Left ventricle myocardium inferior (tissue), 1 donor: ENCODE results near the gene SLX1A. TPM values are rescaled to one million over a fixed set of nuclear protein-coding genes. Genes with fewer than 3 reads are reported as not detected.
A peak's percentile ranks its signal among the peaks of the same experiment; 100 is the strongest.

Experiments
- DNase-seq: peaks from one replicate; pipeline ENCODE4 v3.0.0-alpha.2; 2020
- H3K27ac ChIP-seq: fragments of 200-600 bp; replicated peaks from 2 replicates; pipeline ENCODE4 v1.8.0; 2021
- H3K27me3 ChIP-seq: fragments of 200-600 bp; 2 replicates; pipeline ENCODE4 v1.8.0; 2021; ENCODE audit warnings: low read depth
- H3K36me3 ChIP-seq: fragments of 200-600 bp; 2 replicates; pipeline ENCODE4 v1.8.0; 2021
- H3K4me1 ChIP-seq: fragments of 200-600 bp; 2 replicates; pipeline ENCODE4 v1.8.0; 2021
- H3K4me3 ChIP-seq: fragments of 200-600 bp; 2 replicates; pipeline ENCODE4 v1.8.0; 2021; ENCODE audit warnings: mild to moderate bottlenecking, moderate library complexity
- H3K9me3 ChIP-seq: fragments of 200-600 bp; replicated peaks from 2 replicates; pipeline ENCODE4 v1.8.0; 2021
- CTCF ChIP-seq: fragments of 200-600 bp; IDR thresholded peaks from 2 replicates; pipeline ENCODE4 v1.8.0; 2021; ENCODE audit warnings: antibody characterized with exemption, mild to moderate bottlenecking, borderline replicate concordance
- intact Hi-C: fragments of 100-400 bp; cut with micrococcal nuclease; formaldehyde crosslinking; loops from one replicate; pipeline ENCODE4 v1.11.0; 2022
- total RNA-seq: library from RNA; stranded (reverse); fragmentation: NEBNext Ultra II Directional; extraction: Animal tissue kit (Norgen Biotek cat#: 25700); gene quantifications from one replicate; pipeline ENCODE4 v1.2.1, GENCODE V29; 2021
- donor health status: DM: no; HTN: yes; CAD: no; lungs with severe emphysema.

SLX1A gene
- total RNA-seq, 1 donor from 2014 or later = 7.5 TPM

DNA sequence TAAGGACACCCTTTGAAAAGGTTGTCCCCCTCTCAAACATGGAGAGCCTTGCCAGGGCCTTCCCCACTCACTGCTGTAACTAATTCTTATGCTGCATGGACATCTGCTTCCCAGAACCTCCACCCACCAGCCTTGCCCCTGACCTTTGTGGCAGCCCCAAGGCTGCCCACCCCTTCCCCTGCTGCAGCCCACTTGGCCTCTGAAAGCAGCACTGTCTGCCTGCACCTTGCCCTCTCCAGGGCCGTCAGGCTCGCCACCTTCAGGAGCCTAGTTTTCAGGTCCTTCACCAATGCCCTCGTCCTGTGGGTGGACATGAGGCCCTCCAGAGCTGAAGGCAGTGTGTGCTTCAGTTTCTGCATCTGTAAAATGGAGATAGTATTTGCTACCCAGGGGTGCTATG, 12.9 kb upstream of the SLX1A start:
- no peak for TF ChIP-seq CTCF
- peaks cover 21% of the 10 kb centered on the region for H3K4me1 ChIP-seq
- no peak for DNase-seq
- H3K9me3 ChIP-seq = no peaks in the 10 kb centered on the region
- H3K27ac ChIP-seq = no peak overlapping the region
- no peak overlapping the region for H3K4me3 ChIP-seq
- H3K27me3 ChIP-seq = no peaks in the 10 kb centered on the region
- H3K36me3 ChIP-seq = no peaks in the 10 kb centered on the region
- intact Hi-C loops = no loop called here

DNA sequence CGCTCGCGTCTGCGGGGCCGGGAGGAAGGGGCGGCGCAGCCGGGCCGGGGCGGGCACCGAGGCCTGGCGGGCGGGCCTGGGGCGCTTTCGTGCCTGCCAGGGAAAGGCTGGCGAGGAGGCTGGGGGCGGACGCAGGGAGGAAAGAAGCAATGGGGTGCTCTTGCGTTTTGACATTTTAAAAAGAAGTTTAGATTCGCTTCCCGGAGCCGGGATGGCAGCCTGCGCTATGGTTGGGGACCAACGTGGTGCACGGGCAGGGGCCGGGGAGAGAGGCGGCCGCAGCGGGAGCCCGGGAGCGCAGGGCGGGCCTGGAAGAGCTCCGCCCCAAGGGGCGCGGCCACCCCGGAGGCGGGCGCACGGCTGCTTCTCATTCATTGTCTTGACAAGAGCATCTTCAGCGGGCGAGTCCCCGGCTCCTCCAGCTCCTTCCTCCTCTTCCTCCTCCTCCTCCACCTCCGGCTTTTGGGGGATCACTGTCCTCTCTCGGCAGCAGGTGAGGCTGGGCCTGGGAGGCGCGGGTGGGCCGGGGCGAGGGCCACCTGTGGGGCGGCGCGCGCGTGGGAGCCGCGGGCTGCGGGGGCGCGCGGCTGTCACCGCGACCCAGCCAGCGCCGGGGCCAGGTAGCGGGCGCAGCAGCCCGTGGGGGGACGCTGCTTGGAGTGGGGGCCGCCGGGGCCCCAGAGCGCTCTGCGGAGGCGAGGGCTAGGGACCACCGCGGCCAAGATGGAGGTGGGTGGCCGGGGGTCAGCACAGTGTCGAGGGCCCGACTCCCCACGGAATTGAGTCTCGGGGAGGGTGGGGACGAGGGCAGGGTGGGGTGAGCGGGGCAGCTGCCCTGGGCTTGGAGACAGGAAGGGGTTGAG, 10.2 kb upstream of the SLX1A start, which contains the start of gene CORO1A:
TSS of gene CORO1A (plus strand) at position 370 of the 863 bp plus-strand sequence. CDS start 1,608 bp downstream, outside the sequence.
- Histone ChIP-seq H3K36me3 (no peaks in the 10 kb centered on the region), H3K4me1 (peaks cover 26% of the 10 kb centered on the region), H3K27me3 (no peaks in the 10 kb centered on the region), H3K9me3 (no peaks in the 10 kb centered on the region), H3K4me3 (peak within 1 kb of the TSS; percentile 75), H3K27ac (peak within 1 kb of the TSS; percentile 81)
- DNase-seq = peak; percentile 86
- intact Hi-C loops = no loop called here
- no peak for TF ChIP-seq CTCF

- Histone ChIP-seq H3K4me3 (peak overlapping the region; percentile 75), H3K27ac (peak overlapping the region; percentile 47), H3K36me3 (no peaks in the 10 kb centered on the region), H3K9me3 (no peaks in the 10 kb centered on the region), H3K27me3 (no peaks in the 10 kb centered on the region), H3K4me1 (peaks cover 26% of the 10 kb centered on the region)
- intact Hi-C loops = no loop called here
- DNase-seq = peak; percentile 28
- no peak for TF ChIP-seq CTCF
Observed at GRCh38 chr16:30184096-30184890, 9.4 kb upstream of the SLX1A start.

GRCh38 chr16:30184891-30185682, 8.6 kb upstream of the SLX1A start:
- H3K4me1 ChIP-seq = peaks cover 26% of the 10 kb centered on the region
- no peak for TF ChIP-seq CTCF
- H3K36me3 ChIP-seq = no peaks in the 10 kb centered on the region
- intact Hi-C loops = no loop called here
- peak; percentile 20 for DNase-seq
- no peaks in the 10 kb centered on the region for H3K27me3 ChIP-seq
- peak overlapping the region; percentile 75 for H3K4me3 ChIP-seq
- peak overlapping the region; percentile 47 for H3K27ac ChIP-seq
- H3K9me3 ChIP-seq = no peaks in the 10 kb centered on the region
